Nasal cavity respiratory epithelium epithelial cell of viscerocranial mucosa (primary cell): ENCODE data around the gene DGKA. TPM values are rescaled to one million over a fixed set of nuclear protein-coding genes. Genes with fewer than 3 reads are reported as not detected.

Experiments
- total RNA-seq: library from RNA; depleted of rRNA; stranded (reverse); fragments of >200 nt; gene quantifications from 2 replicates; pipeline ENCODE4 v1.2.3, GENCODE V29; 2014

Gene DGKA
- 72.5 and 117 TPM in 2 replicates for total RNA-seq

DNA sequence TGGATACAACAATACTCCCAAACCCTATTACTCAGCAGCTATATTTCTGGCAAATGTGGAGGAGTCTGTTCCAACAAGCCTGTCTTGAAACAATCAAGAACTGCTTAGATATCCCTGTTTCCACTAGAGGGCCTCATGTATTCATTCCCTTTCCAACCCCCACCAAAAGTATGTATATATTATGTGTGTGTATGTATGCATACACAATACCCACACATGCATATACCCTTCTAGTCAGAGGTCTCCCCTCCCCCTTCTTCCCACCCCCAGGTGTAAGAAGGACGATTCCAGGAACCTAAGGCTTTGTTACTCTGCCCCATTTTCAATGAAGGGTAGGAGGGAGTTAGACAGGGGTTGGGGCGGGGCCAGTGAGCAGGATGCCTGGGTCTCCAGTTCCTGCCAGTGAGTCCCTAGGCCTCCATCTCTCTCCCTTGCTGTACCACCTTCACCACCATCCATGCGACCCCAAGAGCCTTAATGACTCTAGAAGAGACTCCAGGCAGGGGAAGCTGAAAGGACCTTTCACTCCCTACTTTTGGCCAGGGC lies at the start of gene DGKA:
TSS of gene DGKA (plus strand) at position 392 of the 546 bp plus-strand sequence. CDS start 5,342 bp downstream, outside the sequence.

DNA sequence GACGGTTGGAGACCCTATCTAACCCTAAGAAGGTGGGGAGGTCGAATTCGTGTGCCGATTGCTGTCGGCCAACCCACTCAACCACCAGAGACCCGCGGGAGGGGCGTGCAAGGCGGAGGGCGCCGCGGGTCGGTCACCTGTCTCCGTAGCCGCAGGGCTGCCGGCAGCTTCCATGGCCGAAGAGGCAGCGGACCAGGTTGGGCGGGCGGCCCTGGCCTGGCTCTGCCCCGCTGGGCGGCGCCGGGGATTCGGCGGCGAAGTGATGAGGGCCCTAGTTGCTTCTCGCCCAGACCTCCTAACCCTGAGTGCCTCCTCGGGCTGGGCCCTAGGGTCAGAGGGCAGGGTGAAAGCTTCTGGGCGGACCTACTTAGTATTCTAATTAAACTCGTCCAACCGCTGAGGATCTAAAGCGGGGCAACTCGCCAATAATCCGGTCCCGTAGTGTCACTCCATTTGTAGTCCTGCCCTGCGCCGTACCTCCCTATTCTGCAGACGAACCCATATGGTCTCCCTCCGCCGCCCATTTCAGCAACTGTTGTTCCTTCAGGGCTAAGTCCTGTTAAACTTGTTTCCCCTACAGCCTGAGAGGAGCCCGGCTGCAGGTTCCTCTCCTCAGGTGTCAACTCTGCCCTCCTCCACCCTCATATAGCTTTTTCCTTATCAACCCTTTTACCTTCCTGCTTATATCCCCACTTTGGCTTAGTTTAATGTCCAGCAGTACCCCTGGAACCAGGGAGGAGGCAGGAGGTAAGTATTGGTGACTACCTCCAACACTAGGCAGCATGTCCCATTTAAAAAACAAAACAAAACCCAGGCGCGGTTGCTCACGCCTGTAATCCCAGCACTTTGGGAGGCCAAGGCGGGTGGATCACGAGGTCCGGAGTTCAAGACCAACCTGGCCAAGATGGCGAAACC lies 3.1 kb upstream of the DGKA start, which contains the start of gene PYM1:
TSS of gene PYM1 (minus strand) at position 307 of the 915 bp plus-strand sequence. CDS start at position 174, 133 bp downstream.

DNA sequence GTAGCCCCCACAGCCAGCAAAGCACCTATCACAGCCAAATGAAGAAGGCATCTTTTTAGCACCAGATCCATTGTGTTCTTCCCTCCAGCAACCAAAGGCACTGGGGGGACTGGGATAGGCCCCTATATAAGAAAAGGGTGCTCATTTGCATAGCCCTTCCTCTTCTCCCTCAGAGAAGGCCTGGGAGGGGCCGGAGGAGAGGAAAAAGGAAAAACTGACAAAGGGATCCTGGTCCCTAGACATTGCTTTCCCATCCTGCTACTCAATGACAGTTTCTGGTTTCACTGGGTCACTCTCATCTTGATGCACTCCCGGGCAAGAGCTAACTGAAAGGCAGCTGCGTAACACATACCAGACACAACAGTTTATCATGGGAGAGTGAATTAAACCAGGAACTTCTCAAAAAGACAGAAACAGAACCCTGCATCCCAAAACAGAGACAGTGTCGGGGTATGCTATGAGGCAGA lies 35.0 kb downstream of the DGKA start, which contains the start of gene PMEL:
TSS of gene PMEL (minus strand) at position 102 of the 467 bp plus-strand sequence. CDS start at position 71, 31 bp downstream.

DNA sequence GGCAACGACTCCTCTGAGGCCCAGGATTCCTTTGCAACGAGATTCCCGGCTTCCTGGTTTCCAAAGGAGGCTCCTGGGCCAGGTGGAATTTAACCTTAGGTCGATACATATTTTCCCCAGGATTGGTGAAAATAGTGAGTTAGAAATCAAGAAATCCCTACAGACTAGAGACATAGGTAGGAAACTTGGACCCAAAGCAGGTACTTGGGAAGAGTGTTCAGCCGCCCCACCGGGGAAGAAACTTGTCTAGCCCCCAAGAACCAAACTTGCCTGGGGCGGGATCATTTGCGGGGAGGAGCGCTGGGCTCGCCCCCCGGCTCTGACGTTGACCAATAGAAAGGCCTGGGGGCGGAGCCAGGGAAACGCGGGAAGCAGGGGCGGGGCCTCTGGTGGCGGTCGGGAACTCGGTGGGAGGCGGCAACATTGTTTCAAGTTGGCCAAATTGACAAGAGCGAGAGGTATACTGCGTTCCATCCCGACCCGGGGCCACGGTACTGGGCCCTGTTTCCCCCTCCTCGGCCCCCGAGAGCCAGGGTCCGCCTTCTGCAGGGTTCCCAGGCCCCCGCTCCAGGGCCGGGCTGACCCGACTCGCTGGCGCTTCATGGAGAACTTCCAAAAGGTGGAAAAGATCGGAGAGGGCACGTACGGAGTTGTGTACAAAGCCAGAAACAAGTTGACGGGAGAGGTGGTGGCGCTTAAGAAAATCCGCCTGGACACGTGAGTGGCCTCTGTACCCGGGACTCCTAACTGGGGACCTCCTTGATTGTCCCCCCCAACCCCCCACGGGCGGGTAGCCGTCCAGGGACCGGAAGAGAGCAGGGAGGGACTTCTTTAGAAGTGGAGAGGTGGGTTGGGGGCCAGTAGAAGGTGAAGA lies 35.7 kb downstream of the DGKA start, which contains the start of gene CDK2:
TSS of gene CDK2 (plus strand) at position 423 of the 874 bp plus-strand sequence. CDS start at position 602, 179 bp downstream.

DNA sequence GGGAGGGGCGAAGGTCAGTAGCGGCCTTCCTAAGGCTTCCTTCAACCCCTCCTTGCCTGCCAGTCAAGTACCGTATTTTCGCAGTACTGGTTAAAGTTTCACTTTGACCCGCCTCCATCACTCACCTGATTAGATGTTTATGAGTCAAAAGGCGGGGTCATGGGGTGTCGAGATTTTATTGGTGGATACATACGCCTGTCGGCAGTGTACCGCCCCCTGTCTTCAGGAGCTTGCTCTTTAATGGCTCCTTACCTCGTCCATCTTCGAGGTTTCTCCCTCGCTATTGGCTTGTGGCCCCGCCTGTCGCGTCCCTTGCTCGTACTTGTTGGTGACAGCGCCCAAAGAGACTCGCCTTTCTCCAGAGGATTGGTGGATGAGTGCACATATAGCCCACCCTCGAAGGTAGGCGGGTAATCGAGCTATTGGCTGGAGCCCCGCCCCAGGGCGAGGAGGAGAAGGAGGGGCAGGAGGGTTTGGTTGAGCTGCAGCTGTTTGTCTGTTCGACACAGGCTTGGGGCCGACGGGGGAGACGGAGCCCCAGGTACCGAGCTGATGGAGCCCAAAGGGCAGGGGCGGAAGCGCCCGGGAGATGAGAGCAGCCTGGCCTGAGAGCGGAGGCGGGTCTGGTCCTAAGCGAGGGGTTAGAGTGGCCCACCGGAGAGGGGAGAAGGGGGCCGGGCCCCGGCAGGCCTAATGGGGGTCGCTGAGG lies 42.8 kb downstream of the DGKA start, which contains the start of gene RAB5B:
TSS of gene RAB5B (plus strand) at position 480 of the 709 bp plus-strand sequence. CDS start 12,883 bp downstream, outside the sequence.

DNA sequence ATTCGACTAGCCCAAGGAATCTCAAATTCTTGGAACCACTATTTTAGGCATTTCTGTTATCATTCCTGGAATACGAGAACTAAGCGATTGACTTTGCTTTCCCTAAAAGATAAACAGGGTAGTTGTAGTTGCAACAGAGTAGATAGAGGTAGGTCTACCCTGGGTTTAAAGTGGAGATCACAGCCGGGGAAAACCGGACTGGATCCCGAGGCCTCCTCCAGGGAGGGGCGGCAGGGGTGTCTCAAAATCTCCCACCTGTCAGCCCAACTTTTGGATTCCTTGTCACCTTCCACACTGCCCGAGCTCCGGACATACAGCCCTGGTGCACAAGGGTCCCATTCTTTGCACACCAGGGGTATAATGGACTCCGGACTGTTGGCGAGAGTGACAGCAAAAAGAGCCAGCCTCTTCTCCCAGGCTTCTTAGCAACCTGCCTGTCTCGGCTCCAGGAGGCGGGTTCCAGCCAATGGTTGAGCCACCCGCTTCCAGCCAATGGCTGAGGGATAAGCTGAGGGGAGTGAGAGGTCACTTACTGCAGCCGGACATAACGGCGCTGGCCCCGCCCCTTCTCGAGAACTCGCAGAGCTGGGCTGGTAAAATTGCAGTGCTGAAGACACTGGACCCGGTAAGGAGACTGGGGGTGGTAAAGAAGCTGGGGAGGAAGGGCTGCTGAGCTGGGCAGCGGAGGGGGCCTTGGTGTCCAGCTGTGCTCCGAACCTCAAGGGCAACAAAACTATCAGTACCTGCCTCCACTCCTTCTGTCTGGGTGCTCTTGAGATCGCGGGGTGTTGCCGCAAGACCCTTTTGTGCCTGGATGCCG lies 66.0 kb downstream of the DGKA start, which contains the start of gene SUOX:
TSS of gene SUOX (plus strand) at position 562 of the 820 bp plus-strand sequence. CDS start 4,946 bp downstream, outside the sequence.

Other genes starting within 250 kb of the DGKA start
- 0.34 and 1.2 TPM in 2 replicates for gene ITGA7, start 223.3 kb upstream of the DGKA start, total RNA-seq
- gene BLOC1S1, start 215.1 kb upstream of the DGKA start, total RNA-seq = 36.6 and 40.0 TPM in 2 replicates
- 0.85 and 1.0 TPM in 2 replicates for gene RDH5, start 210.8 kb upstream of the DGKA start, total RNA-seq
- gene CD63, start 202.2 kb upstream of the DGKA start, total RNA-seq = 605 and 1,092 TPM in 2 replicates
- gene GDF11, start 188.0 kb upstream of the DGKA start, total RNA-seq = 0.34 and 1.3 TPM in 2 replicates
- 79.6 and 88.2 TPM in 2 replicates for gene SARNP, start 113.4 kb upstream of the DGKA start, total RNA-seq
- 35.2 and 37.4 TPM in 2 replicates for gene ORMDL2, start 113.1 kb upstream of the DGKA start, total RNA-seq
- 37.9 and 41.4 TPM in 2 replicates for gene DNAJC14, start 101.6 kb upstream of the DGKA start, total RNA-seq
- gene MMP19, start 88.2 kb upstream of the DGKA start, total RNA-seq = under 0.01 and 0.28 TPM in 2 replicates
- 28.3 and 30.8 TPM in 2 replicates for gene PYM1, start 3.3 kb upstream of the DGKA start, total RNA-seq
- 1.3 and 1.4 TPM in 2 replicates for gene PMEL, start 34.9 kb downstream of the DGKA start, total RNA-seq
- gene CDK2, start 35.7 kb downstream of the DGKA start, total RNA-seq = 8.3 and 10.6 TPM in 2 replicates
- gene RAB5B, start 42.9 kb downstream of the DGKA start, total RNA-seq = 49.9 and 80.6 TPM in 2 replicates
- gene SUOX, start 66.1 kb downstream of the DGKA start, total RNA-seq = 3.4 and 4.9 TPM in 2 replicates
- 0.34 and 1.1 TPM in 2 replicates for gene IKZF4, start 89.9 kb downstream of the DGKA start, total RNA-seq
- gene RPS26, start 110.8 kb downstream of the DGKA start, total RNA-seq = 55.4 and 78.7 TPM in 2 replicates
- 35.2 and 43.9 TPM in 2 replicates for gene ERBB3, start 149.0 kb downstream of the DGKA start, total RNA-seq
- gene PA2G4, start 173.4 kb downstream of the DGKA start, total RNA-seq = 229 and 242 TPM in 2 replicates
- gene RPL41, start 185.5 kb downstream of the DGKA start, total RNA-seq = 2,819 and 3,070 TPM in 2 replicates
- gene ZC3H10, start 187.1 kb downstream of the DGKA start, total RNA-seq = 2.2 and 4.8 TPM in 2 replicates
- 235 and 281 TPM in 2 replicates for gene ESYT1, start 197.1 kb downstream of the DGKA start, total RNA-seq
- 18.1 and 22.6 TPM in 2 replicates for gene MYL6B, start 221.4 kb downstream of the DGKA start, total RNA-seq
- gene MYL6, start 227.2 kb downstream of the DGKA start, total RNA-seq = 432 and 539 TPM in 2 replicates